Measurements from ENCODE around the gene TREM2. TPM values are rescaled to one million over a fixed set of nuclear protein-coding genes. Genes with fewer than 3 reads are reported as not detected.

TREM2 gene
- total RNA-seq, 4 donors from 2014 or later = 0.46 to 0.53 TPM; not detected in 2

DNA sequence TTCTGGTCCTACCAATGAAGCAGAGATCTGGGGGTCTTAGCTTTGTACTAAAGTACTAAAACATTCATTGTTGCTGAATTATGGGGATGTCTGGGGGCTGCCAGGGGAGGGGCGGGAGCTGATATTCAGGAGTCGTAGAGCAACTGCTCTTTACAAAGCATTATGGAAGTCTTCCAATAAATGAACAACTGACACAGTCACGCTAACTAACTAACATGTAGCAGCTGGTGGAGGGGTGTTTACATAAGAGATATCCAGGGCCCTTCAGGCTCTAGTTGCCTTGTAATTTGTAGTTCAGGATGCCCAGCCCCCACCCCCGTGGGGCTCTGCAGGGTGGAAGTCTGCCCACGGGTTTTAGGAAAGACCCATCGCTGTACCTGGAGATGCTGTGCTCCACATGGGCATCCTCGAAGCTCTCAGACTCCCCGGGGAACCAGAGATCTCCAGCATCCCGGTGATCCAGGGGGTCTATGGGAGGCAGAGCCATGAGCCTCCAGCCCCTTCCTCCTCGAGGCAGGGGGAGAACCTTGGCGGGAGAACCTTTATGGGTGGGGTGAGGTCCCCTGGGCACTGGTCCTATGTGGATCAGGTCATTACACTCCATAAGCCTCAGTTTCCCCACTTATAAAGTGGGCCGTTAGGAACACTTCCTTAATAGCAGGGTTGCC, 3.4 kb downstream of the TREM2 start:
- H3K27me3 ChIP-seq = no peaks in the 10 kb centered on the region
- no peak for ATAC-seq

DNA sequence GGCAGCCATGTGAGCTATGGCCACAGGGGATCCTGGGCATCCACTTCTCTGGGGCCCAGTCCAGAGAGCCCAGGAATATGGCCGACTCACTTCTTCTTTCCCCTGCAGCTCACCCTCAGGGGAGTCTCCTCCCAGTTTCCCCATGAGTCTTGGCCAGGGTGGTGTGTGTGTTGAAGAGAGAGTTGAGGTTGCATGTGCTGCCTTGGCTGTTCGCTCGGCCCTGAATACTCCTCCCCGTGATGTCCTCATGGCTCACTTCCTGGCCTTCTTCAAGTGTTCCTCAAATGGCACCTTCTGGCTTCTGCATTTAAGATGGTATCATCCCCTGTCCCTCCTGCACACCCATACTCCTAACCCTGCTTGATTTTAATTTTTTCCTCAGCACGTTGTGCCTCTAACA, 5.6 kb downstream of the TREM2 start:
- no peaks in the 10 kb centered on the region for H3K36me3 ChIP-seq
- in situ Hi-C loops (cut with MboI; ENCODE audit: low sequenced_read_pairs in 4 of 4) (no loop called here), intact Hi-C loops (cut with DNase I; ENCODE audit: low total_unique reads) (no loop called here)
- no peak overlapping the region for H3K27ac ChIP-seq
- no peak for TF ChIP-seq POLR2A (IDR thresholded peaks at IDR 0.05)
- TF ChIP-seq, protein P1, sequence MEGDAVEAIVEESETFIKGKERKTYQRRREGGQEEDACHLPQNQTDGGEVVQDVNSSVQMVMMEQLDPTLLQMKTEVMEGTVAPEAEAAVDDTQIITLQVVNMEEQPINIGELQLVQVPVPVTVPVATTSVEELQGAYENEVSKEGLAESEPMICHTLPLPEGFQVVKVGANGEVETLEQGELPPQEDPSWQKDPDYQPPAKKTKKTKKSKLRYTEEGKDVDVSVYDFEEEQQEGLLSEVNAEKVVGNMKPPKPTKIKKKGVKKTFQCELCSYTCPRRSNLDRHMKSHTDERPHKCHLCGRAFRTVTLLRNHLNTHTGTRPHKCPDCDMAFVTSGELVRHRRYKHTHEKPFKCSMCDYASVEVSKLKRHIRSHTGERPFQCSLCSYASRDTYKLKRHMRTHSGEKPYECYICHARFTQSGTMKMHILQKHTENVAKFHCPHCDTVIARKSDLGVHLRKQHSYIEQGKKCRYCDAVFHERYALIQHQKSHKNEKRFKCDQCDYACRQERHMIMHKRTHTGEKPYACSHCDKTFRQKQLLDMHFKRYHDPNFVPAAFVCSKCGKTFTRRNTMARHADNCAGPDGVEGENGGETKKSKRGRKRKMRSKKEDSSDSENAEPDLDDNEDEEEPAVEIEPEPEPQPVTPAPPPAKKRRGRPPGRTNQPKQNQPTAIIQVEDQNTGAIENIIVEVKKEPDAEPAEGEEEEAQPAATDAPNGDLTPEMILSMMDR (IDR thresholded peaks at IDR 0.05 in 4 of 5, conservative IDR thresholded peaks at IDR 0.05 in 1 of 5) = no peak
- ATAC-seq (no peak), DNase-seq (no peak)
- H3K9me3 ChIP-seq = no peaks in the 10 kb centered on the region
- no peaks in the 10 kb centered on the region for H3K27me3 ChIP-seq
- no peak overlapping the region for H3K4me3 ChIP-seq
- no peaks in the 10 kb centered on the region for H3K4me1 ChIP-seq

More for the DNA sequence above, 3.4 kb downstream of the TREM2 start:
- DNase-seq = no peak
- Histone ChIP-seq H3K36me3 (no peaks in the 10 kb centered on the region), H3K27ac (no peak overlapping the region), H3K4me1 (no peaks in the 10 kb centered on the region), H3K9me3 (no peaks in the 10 kb centered on the region), H3K4me3 (no peak overlapping the region)
- intact Hi-C loops (cut with DNase I; ENCODE audit: low total_unique reads) (no loop called here), in situ Hi-C loops (cut with MboI; ENCODE audit: low sequenced_read_pairs in 4 of 4) (no loop called here)
- TF ChIP-seq, protein P1 (IDR thresholded peaks at IDR 0.05 in 4 of 5, conservative IDR thresholded peaks at IDR 0.05 in 1 of 5) = no peak
- TF ChIP-seq POLR2A (IDR thresholded peaks at IDR 0.05) = no peak

DNA sequence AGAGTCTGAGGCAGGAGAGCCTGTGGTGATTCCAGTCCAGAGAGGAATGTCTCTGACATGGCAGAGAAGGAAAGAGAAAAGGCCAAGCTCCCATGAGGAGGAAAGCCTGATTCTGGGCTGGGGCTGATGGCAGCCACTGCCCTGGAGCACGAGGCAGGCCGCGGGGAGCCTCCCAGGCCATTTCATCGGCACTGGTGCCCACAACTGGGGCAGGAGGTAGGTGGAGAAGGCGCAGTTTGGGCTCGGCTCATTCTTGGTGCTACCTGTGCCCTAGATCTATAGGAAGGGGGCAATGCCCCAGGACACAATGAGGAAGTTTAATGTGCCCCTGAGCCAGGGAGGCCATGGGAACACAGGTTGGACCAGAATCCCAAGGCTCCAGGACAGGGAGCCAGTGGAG, 6.1 kb downstream of the TREM2 start:
- ATAC-seq (no peak), DNase-seq (no peak)
- H3K27me3 ChIP-seq = no peaks in the 10 kb centered on the region

DNA sequence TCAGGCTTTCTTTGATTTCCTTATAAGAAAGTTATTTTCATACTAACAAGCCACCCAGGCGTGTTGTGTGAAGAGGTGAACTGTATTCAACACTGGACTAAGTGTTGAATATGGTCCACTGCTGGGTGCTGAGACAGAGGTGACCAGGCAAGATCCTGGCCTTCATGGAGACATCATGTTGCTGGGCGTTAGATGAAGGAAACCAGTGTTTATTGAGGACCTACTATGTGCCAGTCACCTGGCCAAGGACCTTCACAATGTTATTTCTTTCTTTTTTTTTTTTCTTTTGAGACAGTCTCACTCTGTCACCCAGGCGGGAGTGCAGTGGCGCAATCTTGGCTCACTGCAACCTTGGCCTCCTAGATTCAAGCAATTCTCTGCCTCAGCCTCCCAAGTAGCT, 6.9 kb downstream of the TREM2 start:
- Histone ChIP-seq H3K27ac (no peak overlapping the region), H3K4me3 (no peak overlapping the region), H3K9me3 (no peaks in the 10 kb centered on the region), H3K36me3 (no peaks in the 10 kb centered on the region), H3K4me1 (no peaks in the 10 kb centered on the region), H3K27me3 (no peaks in the 10 kb centered on the region)
- TF ChIP-seq, protein P1 (IDR thresholded peaks at IDR 0.05 in 4 of 5, conservative IDR thresholded peaks at IDR 0.05 in 1 of 5) = no peak
- TF ChIP-seq POLR2A (IDR thresholded peaks at IDR 0.05) = no peak
- DNase-seq (no peak), ATAC-seq (no peak)
- intact Hi-C loops (cut with DNase I; ENCODE audit: low total_unique reads) = no loop called here
- in situ Hi-C loops (cut with MboI; ENCODE audit: low sequenced_read_pairs in 4 of 4) = no loop called here

More for the DNA sequence above, 6.1 kb downstream of the TREM2 start:
- in situ Hi-C loops (cut with MboI; ENCODE audit: low sequenced_read_pairs in 4 of 4) = no loop called here
- no peaks in the 10 kb centered on the region for H3K4me1 ChIP-seq
- TF ChIP-seq POLR2A (IDR thresholded peaks at IDR 0.05) = no peak
- no peaks in the 10 kb centered on the region for H3K9me3 ChIP-seq
- intact Hi-C loops (cut with DNase I; ENCODE audit: low total_unique reads) = no loop called here
- H3K4me3 ChIP-seq = no peak overlapping the region
- no peak overlapping the region for H3K27ac ChIP-seq
- H3K36me3 ChIP-seq = no peaks in the 10 kb centered on the region

DNA sequence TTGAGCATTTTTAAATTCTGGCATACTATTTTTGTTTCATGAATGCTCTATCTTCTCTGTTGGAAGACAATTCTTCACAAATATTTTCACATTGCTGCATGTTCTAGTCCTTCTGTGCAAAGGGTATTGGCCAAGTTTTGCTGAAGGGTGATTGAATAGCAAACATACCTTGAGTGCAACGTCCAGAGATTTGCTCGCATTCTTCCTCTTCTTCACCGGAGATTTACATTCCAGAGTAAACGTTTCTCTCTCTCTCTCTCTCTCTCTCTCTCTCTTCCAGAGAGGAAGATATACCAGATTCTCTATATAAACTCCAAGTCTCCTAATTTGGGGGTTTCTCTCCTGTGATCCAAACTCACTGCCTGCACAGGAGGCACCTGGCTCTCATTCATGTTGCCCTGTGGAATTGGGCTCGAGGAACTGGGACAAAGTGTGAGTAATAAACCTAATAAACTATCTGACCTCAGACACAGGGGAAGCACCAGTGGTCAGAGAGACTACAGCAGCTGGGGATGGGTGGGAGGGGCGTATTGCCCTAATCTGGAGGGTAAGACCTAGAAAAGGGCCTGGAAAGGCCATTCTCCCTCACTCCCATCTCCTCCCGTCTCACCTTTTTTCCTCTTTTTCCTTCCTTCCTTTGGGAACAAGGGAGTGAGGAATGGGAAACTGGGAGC, 7.6 kb downstream of the TREM2 start:
- Histone ChIP-seq H3K4me1 (no peaks in the 10 kb centered on the region), H3K4me3 (no peak overlapping the region), H3K27me3 (no peaks in the 10 kb centered on the region), H3K9me3 (no peaks in the 10 kb centered on the region), H3K36me3 (no peaks in the 10 kb centered on the region), H3K27ac (no peak overlapping the region)
- no peak for TF ChIP-seq POLR2A (IDR thresholded peaks at IDR 0.05)
- TF ChIP-seq, protein P1 (IDR thresholded peaks at IDR 0.05 in 4 of 5, conservative IDR thresholded peaks at IDR 0.05 in 1 of 5) = no peak
- in situ Hi-C loops (cut with MboI; ENCODE audit: low sequenced_read_pairs in 4 of 4) = no loop called here
- DNase-seq = no peak
- no peak for ATAC-seq
- intact Hi-C loops (cut with DNase I; ENCODE audit: low total_unique reads) = no loop called here
